ENCODE measurements around the gene SLC9A4.

The SLC9A4 gene

GRCh38 chr2:102455061-102455670 is 17.9 kb upstream of the SLC9A4 start:
- DNase-seq (ENCODE audit: low read depth, low spot score): no peak

DNA sequence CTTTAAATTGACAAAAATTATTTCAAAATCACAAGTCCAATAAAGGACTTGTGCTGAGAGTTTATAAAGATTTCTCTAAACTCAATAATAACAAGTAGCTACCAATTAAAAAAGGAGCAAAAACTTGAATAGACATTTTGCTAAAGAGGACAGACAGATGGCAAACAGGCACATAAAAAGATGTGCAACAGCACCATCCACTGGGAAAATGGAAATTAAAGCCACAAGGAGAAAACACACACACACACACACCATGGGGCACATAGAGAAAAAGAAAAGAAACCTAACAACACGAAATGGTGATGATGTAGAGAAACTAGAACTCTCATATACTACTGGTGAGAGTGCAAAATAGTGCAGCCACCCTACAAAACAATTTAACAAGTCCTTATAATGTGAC is 12.6 kb upstream of the SLC9A4 start:
- no peak for DNase-seq (ENCODE audit: low read depth, low spot score)

- no peak for DNase-seq (ENCODE audit: low read depth, low spot score)
These were observed 11.8 kb upstream of the SLC9A4 start for GRCh38 chr2:102461188-102461587.

GRCh38 chr2:102463160-102463559 is 9.9 kb upstream of the SLC9A4 start:
- DNase-seq (ENCODE audit: low read depth, low spot score): no peak

- DNase-seq (ENCODE audit: low read depth, low spot score): no peak
These were observed 2.9 kb upstream of the SLC9A4 start for GRCh38 chr2:102470168-102470567.

DNA sequence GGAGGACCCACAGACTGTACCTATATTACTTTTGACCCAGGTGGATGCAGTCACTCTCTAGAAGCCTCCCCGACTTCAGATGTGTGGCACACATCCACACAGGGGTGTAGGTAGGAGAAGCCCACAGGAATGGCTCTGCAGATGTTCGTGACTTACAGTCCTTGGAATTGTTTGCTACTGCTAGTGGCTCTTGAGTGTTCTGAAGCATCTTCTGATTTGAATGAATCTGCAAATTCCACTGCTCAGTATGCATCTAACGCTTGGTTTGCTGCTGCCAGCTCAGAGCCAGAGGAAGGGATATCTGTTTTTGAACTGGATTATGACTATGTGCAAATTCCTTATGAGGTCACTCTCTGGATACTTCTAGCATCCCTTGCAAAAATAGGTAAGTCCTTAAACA is 605 bp downstream of the SLC9A4 start:
- no peak for DNase-seq (ENCODE audit: low read depth, low spot score)

- no peak for DNase-seq (ENCODE audit: low read depth, low spot score)
These were observed 1.8 kb downstream of the SLC9A4 start for GRCh38 chr2:102474785-102475184.

DNA sequence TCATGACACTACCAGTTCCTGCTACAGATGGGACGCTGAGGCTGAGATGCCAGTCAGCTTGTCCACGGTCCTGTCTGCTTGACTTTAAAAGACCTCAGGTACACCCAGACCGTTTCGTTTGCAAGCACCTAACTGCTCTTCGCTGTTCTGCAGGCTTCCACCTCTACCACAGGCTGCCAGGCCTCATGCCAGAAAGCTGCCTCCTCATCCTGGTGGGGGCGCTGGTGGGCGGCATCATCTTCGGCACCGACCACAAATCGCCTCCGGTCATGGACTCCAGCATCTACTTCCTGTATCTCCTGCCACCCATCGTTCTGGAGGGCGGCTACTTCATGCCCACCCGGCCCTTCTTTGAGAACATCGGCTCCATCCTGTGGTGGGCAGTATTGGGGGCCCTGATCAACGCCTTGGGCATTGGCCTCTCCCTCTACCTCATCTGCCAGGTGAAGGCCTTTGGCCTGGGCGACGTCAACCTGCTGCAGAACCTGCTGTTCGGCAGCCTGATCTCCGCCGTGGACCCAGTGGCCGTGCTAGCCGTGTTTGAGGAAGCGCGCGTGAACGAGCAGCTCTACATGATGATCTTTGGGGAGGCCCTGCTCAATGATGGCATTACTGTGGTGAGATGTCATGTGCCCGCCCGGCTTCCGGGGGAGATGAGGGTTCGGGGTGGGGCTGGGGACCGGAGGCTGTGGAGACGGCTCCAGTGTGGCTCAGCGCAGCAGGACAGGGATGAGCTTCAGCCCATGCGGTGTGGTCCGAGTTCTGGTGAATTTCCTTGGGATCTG is 5.9 kb downstream of the SLC9A4 start:
- no peak for DNase-seq (ENCODE audit: low read depth, low spot score)

- DNase-seq (ENCODE audit: low read depth, low spot score): no peak
These were observed 7.5 kb downstream of the SLC9A4 start for GRCh38 chr2:102480285-102481195.

- no peak for DNase-seq (ENCODE audit: low read depth, low spot score)
These were observed 8.9 kb downstream of the SLC9A4 start for GRCh38 chr2:102481931-102482330.

- no peak for DNase-seq (ENCODE audit: low read depth, low spot score)
These were observed 10.1 kb downstream of the SLC9A4 start for GRCh38 chr2:102483086-102483485.

GRCh38 chr2:102484310-102485061 is 11.5 kb downstream of the SLC9A4 start:
- DNase-seq (ENCODE audit: low read depth, low spot score): no peak

DNA sequence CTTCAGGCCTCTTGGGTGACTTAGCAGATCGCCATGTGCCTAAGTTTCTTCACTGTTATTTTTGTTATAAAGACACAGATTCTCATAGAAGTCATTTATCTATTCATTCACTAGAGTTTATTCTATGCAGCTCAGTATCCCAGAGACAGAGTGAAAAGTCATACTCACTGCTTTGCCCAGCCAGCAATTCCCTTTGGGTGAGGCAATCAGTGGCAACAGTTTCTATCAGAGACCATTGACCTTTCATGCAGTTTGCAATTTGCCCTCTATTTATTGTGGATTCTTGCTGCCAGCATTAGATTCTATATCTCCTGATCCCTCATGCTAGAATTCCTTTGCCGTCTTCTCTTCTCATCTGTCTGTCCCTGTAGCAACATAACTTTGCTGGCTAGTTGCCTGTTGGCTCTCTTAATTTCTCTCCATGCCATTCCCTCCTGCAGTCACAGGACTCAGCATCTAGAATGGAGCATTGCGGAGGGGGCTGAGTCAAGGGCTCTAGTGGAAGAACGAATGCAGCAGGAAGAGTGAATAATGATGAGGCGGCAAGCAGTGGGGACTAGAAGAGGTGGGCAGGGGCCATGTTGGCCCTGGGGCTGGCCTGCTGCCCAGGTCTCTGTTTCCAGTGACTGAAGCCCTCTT is 12.2 kb downstream of the SLC9A4 start:
- no peak for DNase-seq (ENCODE audit: low read depth, low spot score)

- DNase-seq (ENCODE audit: low read depth, low spot score): no peak
These were observed 14.1 kb downstream of the SLC9A4 start for GRCh38 chr2:102486941-102487702.

- DNase-seq (ENCODE audit: low read depth, low spot score): no peak
These were observed 14.9 kb downstream of the SLC9A4 start for GRCh38 chr2:102487761-102488462.

DNA sequence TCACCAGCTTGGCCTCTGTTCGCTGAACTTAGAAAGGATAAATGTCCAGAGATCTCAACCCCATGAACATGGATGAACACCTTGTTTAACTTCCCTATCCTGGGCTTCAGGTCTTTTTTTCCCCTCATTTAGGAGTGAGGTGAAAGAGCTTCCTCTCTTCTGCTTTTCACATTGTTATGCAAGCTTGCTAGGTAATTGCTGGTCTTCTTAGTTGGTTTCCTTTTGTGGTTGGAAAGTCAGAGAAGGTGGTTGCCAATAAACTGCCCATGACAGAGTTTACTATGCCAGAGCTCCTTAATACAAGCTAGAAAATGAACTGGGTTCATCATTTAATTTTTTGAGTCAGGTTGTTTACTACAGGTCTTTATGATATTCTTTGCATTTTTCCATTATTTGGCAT is 16.6 kb downstream of the SLC9A4 start:
- DNase-seq (ENCODE audit: low read depth, low spot score): no peak

DNA sequence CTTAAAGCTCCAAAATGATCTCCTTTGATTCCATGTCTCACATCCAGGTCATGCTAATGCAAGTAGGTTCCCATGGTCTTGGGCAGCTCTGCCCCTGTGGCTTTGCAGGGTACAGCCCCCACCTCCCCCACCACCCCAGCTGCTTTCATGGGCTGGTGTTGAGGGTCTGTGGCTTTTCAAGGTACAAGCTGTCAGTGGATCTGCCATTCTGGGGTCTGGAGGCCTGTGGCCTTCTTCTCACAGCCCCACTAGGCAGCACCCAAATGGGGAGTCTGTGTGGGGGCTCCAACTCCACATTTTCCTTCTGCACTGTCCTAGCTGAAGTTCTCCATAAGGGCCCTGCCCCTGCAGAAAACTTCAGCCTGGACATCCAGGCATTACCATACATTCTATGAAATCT is 19.0 kb downstream of the SLC9A4 start:
- DNase-seq (ENCODE audit: low read depth, low spot score): no peak

- no peak for DNase-seq (ENCODE audit: low read depth, low spot score)
These were observed 21.5 kb downstream of the SLC9A4 start for GRCh38 chr2:102494570-102494969.

DNA sequence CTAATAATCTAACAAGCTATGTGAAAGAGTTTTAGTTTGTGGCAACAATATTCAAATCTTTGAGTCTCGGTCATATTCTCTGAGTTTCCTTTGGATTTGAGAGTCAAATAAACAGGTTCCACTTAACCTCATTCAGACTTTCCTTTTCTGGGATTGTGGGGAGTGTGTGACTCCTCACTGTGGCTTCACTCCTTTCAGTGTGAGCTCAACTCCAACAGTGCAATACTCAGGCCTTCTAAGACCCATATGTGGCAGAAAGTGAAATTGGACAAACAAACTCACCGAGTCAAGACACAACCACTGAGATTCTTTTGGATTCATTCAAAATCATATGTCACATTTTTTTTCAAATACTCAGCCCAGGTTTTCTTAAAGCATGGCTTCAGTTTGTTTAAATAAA is 25.4 kb downstream of the SLC9A4 start:
- no peak for DNase-seq (ENCODE audit: low read depth, low spot score)

GRCh38 chr2:102499558-102499957 is 26.5 kb downstream of the SLC9A4 start:
- DNase-seq (ENCODE audit: low read depth, low spot score): no peak
